Measurements from ENCODE around the gene ZDHHC11B.

Gene ZDHHC11B

DNA sequence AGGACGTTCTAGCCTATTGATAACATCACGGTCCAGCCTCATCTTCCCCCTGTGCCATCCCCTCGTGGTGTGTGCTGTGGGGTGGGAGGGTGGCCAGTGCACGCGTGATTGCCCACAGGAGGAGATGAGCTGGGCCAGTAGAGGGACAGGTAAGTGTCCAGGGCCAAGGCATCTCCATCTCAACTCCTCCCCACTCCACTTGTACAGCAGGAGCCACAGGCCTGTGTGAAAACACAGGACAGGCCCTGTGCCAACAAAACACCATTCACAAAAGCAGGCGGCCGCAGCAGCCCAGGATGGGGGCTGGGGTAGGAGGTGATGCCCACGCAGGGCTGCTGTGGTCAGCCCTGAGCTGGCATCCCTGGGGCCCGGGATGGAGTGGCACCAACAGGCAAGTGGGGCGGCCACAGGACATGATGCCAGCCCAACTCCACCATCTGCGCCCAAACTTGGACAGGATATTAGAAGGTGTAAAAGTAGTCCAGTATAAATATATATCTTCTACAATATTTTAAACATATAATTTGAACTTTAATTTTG is 124.0 kb downstream of the ZDHHC11B start:
- DNase-seq (ENCODE audit: low spot score) = no peak

Data from kidney tubule cell (primary cell).